ENCODE data around the gene SKAP1. TPM values are rescaled to one million over a fixed set of nuclear protein-coding genes. Genes with fewer than 3 reads are reported as not detected.

Gene SKAP1
- total and polyA plus RNA-seq, 4 donors: 1.4 to 4.9 (median 2.5) TPM

- TF ChIP-seq CTCF (IDR thresholded peaks at IDR 0.05; ENCODE audit: control extremely low read depth, extremely low read depth): no peak
- DNase-seq (no peak), ATAC-seq (ENCODE audit: insufficient read depth, low FRiP score) (no peak)
- peaks cover 0 to 8% (median 5%) of the 10 kb centered on the region in 3 donors for H3K27me3 ChIP-seq (ENCODE audit: control insufficient read depth in 3 of 3, insufficient read depth in 3 of 3, low read length in 2 of 3)
- H3K27ac ChIP-seq (ENCODE audit: low read depth in 1 of 2, low read length in 1 of 2): no peak overlapping the region
- WGBS, 2 donors: 64 to 74% methylated on average over 4 of the region's 4 CpGs
- H3K4me3 ChIP-seq: no peak overlapping the region
- no peaks in the 10 kb centered on the region for H3K36me3 ChIP-seq (ENCODE audit: control insufficient read depth in 4 of 4, insufficient read depth in 4 of 4, low read length in 4 of 4)
- no peaks in the 10 kb centered on the region for H3K9me3 ChIP-seq (ENCODE audit: control insufficient read depth in 4 of 4, insufficient read depth in 3 of 4, low read length in 3 of 4)
- no peak overlapping the region for H3K9ac ChIP-seq (ENCODE audit: insufficient read depth in 1 of 2, low read length in 2 of 2)
- no peaks in the 10 kb centered on the region for H3K4me1 ChIP-seq (ENCODE audit: control insufficient read depth in 5 of 5, insufficient read depth in 5 of 5, low read length in 5 of 5)
Measured at GRCh38 chr17:48192321-48192731, 237.7 kb downstream of the SKAP1 start.

GRCh38 chr17:48191362-48191761 is 238.7 kb downstream of the SKAP1 start:
- Histone ChIP-seq H3K4me1 (ENCODE audit: control insufficient read depth in 5 of 5, insufficient read depth in 5 of 5, low read length in 5 of 5) (no peaks in the 10 kb centered on the region), H3K4me3 (no peak overlapping the region), H3K27ac (ENCODE audit: low read depth in 1 of 2, low read length in 1 of 2) (no peak overlapping the region), H3K9ac (ENCODE audit: insufficient read depth in 1 of 2, low read length in 2 of 2) (no peak overlapping the region), H3K9me3 (ENCODE audit: control insufficient read depth in 4 of 4, insufficient read depth in 3 of 4, low read length in 3 of 4) (no peaks in the 10 kb centered on the region), H3K27me3 (ENCODE audit: control insufficient read depth in 3 of 3, insufficient read depth in 3 of 3, low read length in 2 of 3) (peaks cover 0 to 7% (median 5%) of the 10 kb centered on the region in 3 donors), H3K36me3 (ENCODE audit: control insufficient read depth in 4 of 4, insufficient read depth in 4 of 4, low read length in 4 of 4) (no peaks in the 10 kb centered on the region)
- DNase-seq: no peak
- no peak for TF ChIP-seq CTCF (IDR thresholded peaks at IDR 0.05; ENCODE audit: control extremely low read depth, extremely low read depth)
- 86 to 93% methylated on average over 1 of the region's 1 CpG for WGBS, 2 donors
- ATAC-seq (ENCODE audit: insufficient read depth, low FRiP score): no peak

- Histone ChIP-seq H3K4me3 (no peak overlapping the region), H3K27ac (ENCODE audit: low read depth in 1 of 2, low read length in 1 of 2) (no peak overlapping the region), H3K27me3 (ENCODE audit: control insufficient read depth in 3 of 3, insufficient read depth in 3 of 3, low read length in 2 of 3) (peaks cover 0 to 5% (median 4%) of the 10 kb centered on the region in 3 donors), H3K4me1 (ENCODE audit: control insufficient read depth in 5 of 5, insufficient read depth in 5 of 5, low read length in 5 of 5) (no peaks in the 10 kb centered on the region), H3K9ac (ENCODE audit: insufficient read depth in 1 of 2, low read length in 2 of 2) (no peak overlapping the region), H3K36me3 (ENCODE audit: control insufficient read depth in 4 of 4, insufficient read depth in 4 of 4, low read length in 4 of 4) (no peaks in the 10 kb centered on the region), H3K9me3 (ENCODE audit: control insufficient read depth in 4 of 4, insufficient read depth in 3 of 4, low read length in 3 of 4) (no peaks in the 10 kb centered on the region)
- no peak for TF ChIP-seq CTCF (IDR thresholded peaks at IDR 0.05; ENCODE audit: control extremely low read depth, extremely low read depth)
- no peak for DNase-seq
- WGBS, 2 donors: 95 to 97% methylated on average over 8 of the region's 8 CpGs
- ATAC-seq (ENCODE audit: insufficient read depth, low FRiP score): no peak
Measured at GRCh38 chr17:48190871-48191270, 239.1 kb downstream of the SKAP1 start.
